ENCODE data around the gene CRIM1. TPM values are rescaled to one million over a fixed set of nuclear protein-coding genes. Genes with fewer than 3 reads are reported as not detected.

CRIM1 gene
- total RNA-seq, 1 donor from 2014 or later = 25.8 TPM

- TF ChIP-seq CTCF (IDR thresholded peaks at IDR 0.05; ENCODE audit: unreplicated experiment) = no peak
- no peak for DNase-seq (ENCODE audit: low spot score, unreplicated experiment)
- H3K27me3 Mint-ChIP-seq = no peaks in the 10 kb centered on the region
- peaks cover 3% of the 10 kb centered on the region for H3K4me1 Mint-ChIP-seq (ENCODE audit: low read depth)
- peaks cover 13% of the 10 kb centered on the region for H3K36me3 Mint-ChIP-seq (ENCODE audit: insufficient read depth)
- no peak overlapping the region for H3K27ac Mint-ChIP-seq
- no peak overlapping the region for H3K4me3 Mint-ChIP-seq (ENCODE audit: low read depth)
- H3K9me3 Mint-ChIP-seq (ENCODE audit: low read depth) = no peaks in the 10 kb centered on the region
Measured at GRCh38 chr2:36587556-36587955, 232.0 kb downstream of the CRIM1 start.

GRCh38 chr2:36589230-36589630 is 233.7 kb downstream of the CRIM1 start:
- peaks cover 13% of the 10 kb centered on the region for H3K36me3 Mint-ChIP-seq (ENCODE audit: insufficient read depth)

GRCh38 chr2:36594849-36595248 is 239.3 kb downstream of the CRIM1 start:
- no peak overlapping the region for H3K27ac Mint-ChIP-seq
- H3K4me3 Mint-ChIP-seq (ENCODE audit: low read depth) = no peak overlapping the region
- no peaks in the 10 kb centered on the region for H3K27me3 Mint-ChIP-seq
- H3K4me1 Mint-ChIP-seq (ENCODE audit: low read depth) = peaks cover 28% of the 10 kb centered on the region
- DNase-seq (ENCODE audit: low spot score, unreplicated experiment) = no peak
- no peak for TF ChIP-seq CTCF (IDR thresholded peaks at IDR 0.05; ENCODE audit: unreplicated experiment)
- peaks cover 6% of the 10 kb centered on the region for H3K36me3 Mint-ChIP-seq (ENCODE audit: insufficient read depth)
- H3K9me3 Mint-ChIP-seq (ENCODE audit: low read depth) = no peaks in the 10 kb centered on the region

More at GRCh38 chr2:36589230-36589630, 233.7 kb downstream of the CRIM1 start:
- no peak for TF ChIP-seq CTCF (IDR thresholded peaks at IDR 0.05; ENCODE audit: unreplicated experiment)
- Mint-ChIP-seq H3K27me3 (no peaks in the 10 kb centered on the region), H3K4me1 (ENCODE audit: low read depth) (peaks cover 3% of the 10 kb centered on the region), H3K4me3 (ENCODE audit: low read depth) (no peak overlapping the region), H3K9me3 (ENCODE audit: low read depth) (no peaks in the 10 kb centered on the region), H3K27ac (peak overlapping the region; percentile 38)
- no peak for DNase-seq (ENCODE audit: low spot score, unreplicated experiment)

- H3K36me3 Mint-ChIP-seq (ENCODE audit: insufficient read depth) = peaks cover 6% of the 10 kb centered on the region
- H3K27me3 Mint-ChIP-seq = no peaks in the 10 kb centered on the region
- H3K27ac Mint-ChIP-seq = no peak overlapping the region
- no peak for TF ChIP-seq CTCF (IDR thresholded peaks at IDR 0.05; ENCODE audit: unreplicated experiment)
- no peaks in the 10 kb centered on the region for H3K9me3 Mint-ChIP-seq (ENCODE audit: low read depth)
- H3K4me3 Mint-ChIP-seq (ENCODE audit: low read depth) = peak overlapping the region; percentile 83
- peaks cover 28% of the 10 kb centered on the region for H3K4me1 Mint-ChIP-seq (ENCODE audit: low read depth)
- DNase-seq (ENCODE audit: low spot score, unreplicated experiment) = no peak
Measured at GRCh38 chr2:36596397-36596796, 240.8 kb downstream of the CRIM1 start.

- Mint-ChIP-seq H3K4me1 (ENCODE audit: low read depth) (peaks cover 25% of the 10 kb centered on the region), H3K4me3 (ENCODE audit: low read depth) (peak overlapping the region; percentile 83)
Measured at GRCh38 chr2:36597003-36597531, 241.5 kb downstream of the CRIM1 start.

More at GRCh38 chr2:36597003-36597531, 241.5 kb downstream of the CRIM1 start:
- H3K27ac Mint-ChIP-seq = peak overlapping the region; percentile 88
- TF ChIP-seq CTCF (IDR thresholded peaks at IDR 0.05; ENCODE audit: unreplicated experiment) = no peak
- peaks cover 6% of the 10 kb centered on the region for H3K36me3 Mint-ChIP-seq (ENCODE audit: insufficient read depth)
- no peaks in the 10 kb centered on the region for H3K9me3 Mint-ChIP-seq (ENCODE audit: low read depth)
- no peaks in the 10 kb centered on the region for H3K27me3 Mint-ChIP-seq
- no peak for DNase-seq (ENCODE audit: low spot score, unreplicated experiment)

Measured in progenitor cell of endocrine pancreas (in vitro differentiated cells).